ENCODE data around the gene RPTOR.
"Not testable (repeated sequence)": the region's sequence is repeated elsewhere in the genome, so short reads cannot be mapped to it uniquely, and the experiment has no call there.

DNA sequence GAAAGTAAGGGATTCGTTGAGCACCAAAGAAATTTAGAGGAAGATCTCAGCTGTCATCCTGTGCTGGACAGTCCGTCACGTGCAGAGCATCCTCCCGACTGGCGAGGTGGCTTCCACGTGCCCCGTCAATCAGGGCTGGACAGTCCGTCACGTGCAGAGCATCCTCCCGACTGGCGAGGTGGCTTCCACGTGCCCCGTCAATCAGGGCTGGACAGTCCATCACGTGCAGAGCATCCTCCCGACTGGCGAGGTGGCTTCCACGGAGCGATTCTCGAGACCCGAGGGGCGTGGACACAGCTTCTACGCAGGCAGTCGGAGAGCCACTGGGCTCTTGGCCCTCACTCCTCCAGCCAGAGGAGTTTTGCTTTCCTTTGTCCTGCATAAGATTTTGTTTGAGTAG lies 271.1 kb downstream of the RPTOR start:
- TF ChIP-seq, protein P1, sequence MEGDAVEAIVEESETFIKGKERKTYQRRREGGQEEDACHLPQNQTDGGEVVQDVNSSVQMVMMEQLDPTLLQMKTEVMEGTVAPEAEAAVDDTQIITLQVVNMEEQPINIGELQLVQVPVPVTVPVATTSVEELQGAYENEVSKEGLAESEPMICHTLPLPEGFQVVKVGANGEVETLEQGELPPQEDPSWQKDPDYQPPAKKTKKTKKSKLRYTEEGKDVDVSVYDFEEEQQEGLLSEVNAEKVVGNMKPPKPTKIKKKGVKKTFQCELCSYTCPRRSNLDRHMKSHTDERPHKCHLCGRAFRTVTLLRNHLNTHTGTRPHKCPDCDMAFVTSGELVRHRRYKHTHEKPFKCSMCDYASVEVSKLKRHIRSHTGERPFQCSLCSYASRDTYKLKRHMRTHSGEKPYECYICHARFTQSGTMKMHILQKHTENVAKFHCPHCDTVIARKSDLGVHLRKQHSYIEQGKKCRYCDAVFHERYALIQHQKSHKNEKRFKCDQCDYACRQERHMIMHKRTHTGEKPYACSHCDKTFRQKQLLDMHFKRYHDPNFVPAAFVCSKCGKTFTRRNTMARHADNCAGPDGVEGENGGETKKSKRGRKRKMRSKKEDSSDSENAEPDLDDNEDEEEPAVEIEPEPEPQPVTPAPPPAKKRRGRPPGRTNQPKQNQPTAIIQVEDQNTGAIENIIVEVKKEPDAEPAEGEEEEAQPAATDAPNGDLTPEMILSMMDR (IDR thresholded peaks at IDR 0.05; ENCODE audit: low read depth, low read length) = not testable (repeated sequence)
- not testable (repeated sequence) for TF ChIP-seq EZH2phosphoT487 (IDR thresholded peaks at IDR 0.05; ENCODE audit: low read depth)
